ENCODE data around the gene CDK14.

Gene CDK14

DNA sequence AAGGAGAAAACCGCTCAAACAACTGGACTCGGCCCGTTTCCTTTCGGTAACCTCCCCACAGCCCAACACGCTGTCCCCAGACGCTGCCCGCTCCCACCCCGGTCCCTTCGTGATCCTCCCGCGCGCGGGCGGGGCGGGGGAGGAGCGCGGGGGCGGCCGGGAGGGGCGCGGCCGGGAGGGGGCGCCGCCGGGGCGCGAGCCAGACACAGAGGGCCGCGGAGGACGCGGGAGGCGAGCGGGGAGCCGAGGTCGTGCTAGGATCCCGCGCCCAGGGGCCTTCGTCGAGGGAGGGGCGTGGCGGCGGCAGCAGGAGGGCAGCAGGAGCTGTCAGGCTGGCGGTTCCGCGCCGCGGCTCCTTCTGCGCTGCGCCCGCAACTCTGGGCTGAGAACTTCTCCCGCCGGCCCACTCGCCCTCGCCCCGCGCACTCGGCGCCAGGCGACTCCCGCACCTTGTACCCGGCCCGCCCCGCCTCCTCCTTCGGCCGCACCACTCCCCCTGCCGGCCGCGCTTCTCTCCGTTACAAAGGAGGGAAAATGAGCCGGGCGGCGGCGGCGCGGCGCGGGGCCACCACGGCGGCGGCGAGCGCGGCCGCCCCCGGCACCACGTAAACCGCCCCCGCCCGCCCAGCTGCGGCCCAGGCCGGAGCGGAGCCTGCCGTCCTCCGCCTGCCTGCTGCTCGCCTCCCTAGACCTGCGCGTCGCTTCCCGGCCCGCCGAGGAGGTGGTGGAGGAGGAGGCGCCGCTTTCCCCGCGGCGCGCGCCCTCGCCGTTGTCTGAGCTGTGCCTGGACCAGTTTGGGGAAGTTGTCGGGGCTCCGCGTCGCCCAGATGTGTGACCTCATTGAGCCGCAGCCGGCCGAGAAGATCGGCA is at the start of gene CDK14:
CDK14 (plus strand) TSS at position 521 of the 870 bp plus-strand sequence; CDS start at position 828, 307 bp downstream.
- DNase-seq, result peak; percentile 63

DNA sequence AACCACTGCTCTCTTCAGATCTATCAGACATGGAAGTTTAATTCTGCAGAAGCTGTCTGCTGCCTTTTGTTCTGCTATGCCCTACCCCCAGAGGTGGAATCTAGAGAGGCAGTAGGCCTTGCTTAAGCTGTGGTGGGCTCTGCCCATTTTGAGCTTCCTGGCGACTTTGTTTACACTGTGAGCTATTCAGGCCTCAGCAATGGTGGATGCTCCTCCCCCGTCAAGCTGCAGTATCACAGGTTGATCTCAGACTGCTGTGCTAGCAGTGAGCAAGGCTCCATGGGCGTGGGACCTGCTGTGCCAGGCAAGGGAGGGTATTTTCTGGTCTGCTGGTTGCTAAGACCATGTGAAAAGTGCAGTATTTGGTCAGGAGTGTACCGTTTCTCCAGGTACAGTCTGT is 45.1 kb upstream of the CDK14 start:
- no peak for DNase-seq

GRCh38 chr7:90552521-90552920 is 43.6 kb upstream of the CDK14 start:
- no peak for DNase-seq

DNA sequence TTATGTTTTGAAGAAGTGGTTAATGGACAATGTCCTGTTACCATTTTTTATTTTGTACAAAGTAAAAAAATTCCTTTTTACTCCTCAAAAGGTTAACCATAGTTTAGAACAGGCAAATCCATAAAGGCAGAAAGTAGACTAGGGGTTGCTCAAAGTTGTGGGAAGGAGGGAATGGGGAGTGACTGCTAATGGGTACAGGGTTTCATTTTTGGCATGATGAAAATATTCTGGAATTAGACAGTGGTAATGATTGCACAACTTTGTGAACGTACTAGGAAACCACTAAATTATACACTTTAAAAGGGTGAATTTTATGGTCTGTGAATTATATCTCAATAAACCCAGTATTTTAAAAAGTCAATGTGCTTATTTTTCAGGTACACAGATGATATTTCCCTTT is 35.4 kb upstream of the CDK14 start:
- DNase-seq, result no peak

DNA sequence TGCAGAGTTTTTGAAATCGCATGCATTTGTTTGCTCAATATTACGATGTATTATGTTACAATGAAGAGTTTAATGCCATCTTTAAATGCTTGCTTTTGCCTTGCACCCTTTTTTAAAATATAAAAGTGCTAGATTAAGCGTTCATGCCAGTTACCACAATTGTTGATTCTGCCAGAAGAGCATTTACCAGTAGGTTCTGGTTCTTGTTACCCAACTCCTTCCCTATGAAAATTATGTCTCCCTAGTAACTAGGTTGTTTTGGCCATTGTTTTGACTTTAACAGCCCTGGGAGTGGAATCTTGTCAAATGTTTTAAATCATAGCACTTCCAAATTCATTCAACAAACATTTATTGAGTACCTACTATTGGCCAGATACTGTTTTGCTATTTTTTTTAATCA is 32.8 kb upstream of the CDK14 start:
- no peak for DNase-seq

- no peak for DNase-seq
Observed at GRCh38 chr7:90564455-90564854, 31.7 kb upstream of the CDK14 start.

DNA sequence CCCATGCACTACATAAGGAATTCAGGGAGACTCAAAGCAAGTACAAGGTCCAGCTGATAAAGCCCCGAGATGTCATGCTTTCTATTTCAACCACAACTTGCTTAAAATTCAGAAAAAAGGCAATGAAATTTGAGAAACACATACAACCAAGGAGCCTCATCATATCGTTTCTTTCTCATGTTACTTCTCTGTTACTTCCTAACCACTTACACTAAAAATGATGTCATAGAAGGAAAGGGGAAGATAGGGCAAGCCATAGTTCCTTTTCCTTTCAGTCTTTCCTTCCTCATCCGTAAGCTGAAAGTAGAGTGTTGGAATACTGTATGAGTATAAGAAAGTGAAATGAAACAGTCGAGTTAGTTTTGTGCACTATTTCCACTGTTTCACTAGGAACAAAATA is 27.9 kb upstream of the CDK14 start:
- no peak for DNase-seq

GRCh38 chr7:90569368-90569767 is 26.8 kb upstream of the CDK14 start:
- DNase-seq, result no peak

GRCh38 chr7:90570373-90570959 is 25.7 kb upstream of the CDK14 start:
- DNase-seq, result no peak

- no peak for DNase-seq
Observed at GRCh38 chr7:90574146-90574819, 21.8 kb upstream of the CDK14 start.

DNA sequence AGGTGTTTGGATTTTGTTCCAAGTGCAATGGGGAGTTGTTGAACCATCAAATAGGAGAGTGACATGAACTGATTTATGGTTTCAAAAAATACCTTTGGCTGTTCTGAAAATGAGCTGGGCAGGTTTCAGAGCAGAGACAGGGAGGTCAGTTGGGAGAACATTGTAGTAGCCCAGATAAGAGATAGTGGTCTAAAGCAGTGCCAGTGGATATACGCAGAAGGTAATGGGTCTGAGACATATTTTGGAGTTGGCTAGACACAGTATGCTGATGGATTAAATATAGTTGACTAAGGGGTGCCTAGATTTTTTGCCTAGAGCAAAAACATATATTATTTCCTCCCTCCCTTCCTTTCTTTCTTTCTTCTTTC is 21.3 kb upstream of the CDK14 start:
- DNase-seq, result no peak

DNA sequence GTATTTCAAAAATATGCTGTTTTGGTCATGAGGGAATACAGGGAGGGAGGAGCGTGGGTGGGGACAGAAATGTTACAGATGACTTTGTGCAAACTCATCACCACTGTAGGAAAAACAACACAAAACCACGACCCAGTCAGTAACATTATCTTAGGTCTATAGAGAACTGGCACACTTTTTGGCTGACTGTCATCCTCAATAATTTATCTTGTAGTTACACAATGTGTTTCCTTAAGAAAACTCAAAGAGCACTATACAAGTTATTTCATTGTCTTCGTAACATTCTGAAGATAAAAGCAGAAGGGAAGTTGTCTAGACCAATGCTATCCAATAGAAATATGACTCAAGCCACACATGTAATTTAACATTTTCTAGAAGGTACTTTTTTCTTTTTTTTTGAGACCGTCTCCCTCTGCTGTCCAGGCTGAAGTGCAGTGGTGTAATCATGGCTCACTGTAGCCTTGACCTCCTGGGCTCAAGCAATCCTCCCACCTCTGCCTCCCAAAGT is 16.9 kb upstream of the CDK14 start:
- peak; percentile 53 for DNase-seq

DNA sequence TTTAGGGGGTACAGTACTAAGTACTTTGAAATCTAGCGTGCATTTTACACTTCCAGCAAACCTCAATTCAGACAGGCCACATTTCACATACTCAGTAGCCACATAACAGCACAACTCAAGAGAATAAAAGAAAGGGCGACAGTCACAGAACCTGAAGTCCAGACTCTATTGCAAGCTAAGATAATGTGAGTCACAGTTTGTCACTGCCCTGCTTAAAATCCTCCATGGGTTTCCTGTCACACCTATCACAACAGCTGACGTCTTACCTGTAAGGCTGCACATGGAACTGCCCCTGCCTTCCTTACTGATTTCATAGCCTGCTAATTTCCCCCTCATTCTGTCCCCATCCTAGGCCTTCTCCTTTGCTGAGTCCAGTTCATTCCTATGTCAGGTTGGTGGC is 16.1 kb upstream of the CDK14 start:
- DNase-seq, result no peak

GRCh38 chr7:90582164-90582563 is 14.0 kb upstream of the CDK14 start:
- no peak for DNase-seq

- DNase-seq, result no peak
Observed at GRCh38 chr7:90584378-90584777, 11.7 kb upstream of the CDK14 start.

GRCh38 chr7:90586091-90586490 is 10.0 kb upstream of the CDK14 start:
- DNase-seq, result no peak

GRCh38 chr7:90587766-90588165 is 8.4 kb upstream of the CDK14 start:
- DNase-seq, result no peak

GRCh38 chr7:90592033-90592432 is 4.1 kb upstream of the CDK14 start:
- DNase-seq, result no peak

GRCh38 chr7:90593205-90593604 is 2.9 kb upstream of the CDK14 start:
- DNase-seq, result no peak

DNA sequence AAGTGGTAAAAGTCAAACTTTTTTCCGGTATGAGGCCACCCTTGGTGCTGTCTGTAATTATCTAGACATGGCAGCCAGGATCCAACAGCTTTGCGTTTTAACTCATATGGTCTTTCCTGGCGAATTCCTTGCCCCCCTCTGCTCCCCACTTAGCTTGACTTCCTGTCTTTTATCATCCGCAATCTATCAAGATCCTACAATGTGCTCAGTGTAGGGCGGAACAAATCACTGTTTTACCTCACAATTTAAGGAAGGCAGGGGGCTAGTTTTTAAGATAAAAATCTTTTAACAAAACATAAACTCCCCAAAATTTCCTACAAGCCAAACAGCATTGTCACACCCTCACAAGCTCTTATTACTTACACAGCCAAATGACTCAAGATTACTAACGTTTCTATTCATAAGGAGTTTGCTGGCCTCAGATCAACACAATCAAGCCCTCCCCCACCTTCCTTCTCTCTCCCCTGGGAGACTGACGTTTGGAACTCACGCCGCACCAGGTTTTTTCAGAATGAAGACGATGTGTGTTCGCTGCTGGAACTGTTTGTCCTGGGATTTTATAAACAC is 1.3 kb upstream of the CDK14 start:
- peak; percentile 28 for DNase-seq

GRCh38 chr7:90595342-90595800 is 750 bp upstream of the CDK14 start:
- no peak for DNase-seq

DNA sequence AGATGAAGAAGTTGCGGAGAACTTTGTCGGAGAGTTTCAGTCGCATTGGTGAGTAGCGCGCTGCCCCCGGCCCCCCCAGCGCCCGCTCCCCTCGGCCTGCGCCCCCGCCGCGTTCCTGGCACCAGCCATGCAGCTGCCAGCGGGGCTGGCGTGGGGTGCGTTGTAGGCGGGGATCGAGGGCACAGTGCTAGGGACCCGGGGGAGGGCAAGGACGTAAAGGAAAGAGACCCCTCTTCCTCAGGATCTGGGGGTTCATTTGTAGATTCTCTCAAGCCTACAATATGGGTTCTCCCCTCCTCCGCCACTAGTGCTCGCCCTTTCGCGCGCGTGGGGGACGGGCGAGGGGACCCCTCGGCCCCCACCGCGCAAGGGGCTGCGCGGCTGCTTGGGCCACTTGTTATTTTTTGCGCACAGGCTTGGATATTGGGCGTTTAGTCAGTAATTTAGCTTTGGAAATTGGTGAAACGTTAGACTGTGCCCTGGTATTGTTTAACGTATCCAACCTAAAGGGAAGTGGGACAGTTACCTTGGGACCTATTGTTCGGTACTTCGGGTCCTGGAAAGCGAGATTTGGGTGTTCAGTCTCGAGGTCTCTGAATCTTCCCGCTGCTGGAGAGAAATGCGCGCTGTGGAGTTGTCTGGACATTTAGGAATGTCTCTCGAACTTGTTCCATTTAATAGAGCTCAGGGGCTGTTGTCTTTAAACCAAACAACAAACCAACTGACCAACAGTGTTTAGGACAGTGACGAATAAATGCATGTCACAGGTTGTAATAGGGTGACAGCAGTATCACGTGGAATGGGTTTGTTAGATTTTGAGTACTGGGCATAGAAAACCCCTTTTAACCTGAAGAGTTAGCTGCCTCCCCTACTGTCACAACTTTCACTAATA is 796 bp downstream of the CDK14 start:
- DNase-seq, result peak; percentile 55
